ENCODE data around the gene TKFC.

The TKFC gene

GRCh38 chr11:61333550-61334433 is 764 bp downstream of the TKFC start:
- no peak overlapping the region for H2AFZ ChIP-seq (ENCODE audit: low read depth, low read length)
- H2BK12ac ChIP-seq (ENCODE audit: low read length in 2 of 2): no peak overlapping the region
- no peak overlapping the region for H2BK5ac ChIP-seq (ENCODE audit: low read depth, low read length, poor library complexity, severe bottlenecking)
- H3K4me3 ChIP-seq (ENCODE audit: insufficient read depth in 1 of 2, low read depth in 1 of 2, low read length in 2 of 2): peak overlapping the region; percentile 81 to 95
- H3K23ac ChIP-seq (ENCODE audit: low read length in 2 of 2): peak overlapping the region in 1 of 2 experiments; percentile 6
- peak overlapping the region; percentile 88 for H4K8ac ChIP-seq (ENCODE audit: low read length)
- no peak overlapping the region for H2BK15ac ChIP-seq (ENCODE audit: low read depth, poor library complexity, severe bottlenecking)
- WGBS: 38% methylated on average over 19 of the region's 19 CpGs
- H3K18ac ChIP-seq (ENCODE audit: low read depth in 1 of 2, low read length in 2 of 2): peak overlapping the region; percentile 89 to 91
- H3K4me1 ChIP-seq (ENCODE audit: control insufficient read depth, insufficient read depth, low read depth, low read length): peaks cover 18% of the 10 kb centered on the region
- peak overlapping the region; percentile 55 for H3K4me2 ChIP-seq (ENCODE audit: low read length, poor library complexity, severe bottlenecking)
- peak overlapping the region; percentile 0 for H4K91ac ChIP-seq (ENCODE audit: low read length)
- no peak overlapping the region for H2BK120ac ChIP-seq (ENCODE audit: low read depth, low read length)
- H2AK5ac ChIP-seq (ENCODE audit: low read length, severe bottlenecking): peak overlapping the region; percentile 0
- H3K9me3 ChIP-seq (ENCODE audit: control insufficient read depth, low read length): no peaks in the 10 kb centered on the region
- H3K79me1 ChIP-seq (replicated peaks; ENCODE audit: low read length, poor library complexity, severe bottlenecking): peaks cover 2% of the 10 kb centered on the region
- peak overlapping the region; percentile 97 for H3K9ac ChIP-seq (ENCODE audit: low read length)
- peaks cover 13 to 23% of the 10 kb centered on the region in 2 experiments for H3K36me3 ChIP-seq (ENCODE audit: control insufficient read depth in 1 of 2, insufficient read depth in 2 of 2, low read depth in 1 of 2, low read length in 2 of 2)
- H3K14ac ChIP-seq (ENCODE audit: low read length in 2 of 2): peak overlapping the region in 1 of 2 experiments; percentile 95
- H3K27me3 ChIP-seq (ENCODE audit: control insufficient read depth in 1 of 2, insufficient read depth in 1 of 2, low read length in 2 of 2): no peaks in the 10 kb centered on the region
- DNase-seq: no peak
- peak overlapping the region in 1 of 2 experiments; percentile 87 for H3K4ac ChIP-seq (ENCODE audit: low read depth in 1 of 2, low read length in 2 of 2)
- H3K27ac ChIP-seq (ENCODE audit: low read length, poor library complexity, severe bottlenecking): peak overlapping the region; percentile 29

GRCh38 chr11:61334434-61335354 is 1.7 kb downstream of the TKFC start:
- Histone ChIP-seq H2BK15ac (ENCODE audit: low read depth, poor library complexity, severe bottlenecking) (no peak overlapping the region), H4K91ac (ENCODE audit: low read length) (no peak overlapping the region), H3K9me3 (ENCODE audit: control insufficient read depth, low read length) (no peaks in the 10 kb centered on the region), H3K9ac (ENCODE audit: low read length) (peak overlapping the region; percentile 61), H3K4ac (ENCODE audit: low read depth in 1 of 2, low read length in 2 of 2) (peak overlapping the region; percentile 20 to 25), H3K18ac (ENCODE audit: low read depth in 1 of 2, low read length in 2 of 2) (no peak overlapping the region), H3K36me3 (ENCODE audit: control insufficient read depth in 1 of 2, insufficient read depth in 2 of 2, low read depth in 1 of 2, low read length in 2 of 2) (peaks cover 22% of the 10 kb centered on the region in 2 experiments), H3K4me1 (ENCODE audit: control insufficient read depth, insufficient read depth, low read depth, low read length) (peaks cover 18% of the 10 kb centered on the region), H2BK120ac (ENCODE audit: low read depth, low read length) (no peak overlapping the region), H3K14ac (ENCODE audit: low read length in 2 of 2) (no peak overlapping the region), H3K23ac (ENCODE audit: low read length in 2 of 2) (peak overlapping the region in 1 of 2 experiments; percentile 6), H2AFZ (ENCODE audit: low read depth, low read length) (no peak overlapping the region), H2BK5ac (ENCODE audit: low read depth, low read length, poor library complexity, severe bottlenecking) (no peak overlapping the region), H4K8ac (ENCODE audit: low read length) (no peak overlapping the region), H2AK5ac (ENCODE audit: low read length, severe bottlenecking) (no peak overlapping the region), H3K27ac (ENCODE audit: low read length, poor library complexity, severe bottlenecking) (no peak overlapping the region), H3K4me2 (ENCODE audit: low read length, poor library complexity, severe bottlenecking) (no peak overlapping the region), H3K27me3 (ENCODE audit: control insufficient read depth in 1 of 2, insufficient read depth in 1 of 2, low read length in 2 of 2) (no peaks in the 10 kb centered on the region), H3K4me3 (ENCODE audit: insufficient read depth in 1 of 2, low read depth in 1 of 2, low read length in 2 of 2) (no peak overlapping the region), H2BK12ac (ENCODE audit: low read length in 2 of 2) (peak overlapping the region in 1 of 2 experiments; percentile 23), H3K79me1 (replicated peaks; ENCODE audit: low read length, poor library complexity, severe bottlenecking) (peaks cover 2% of the 10 kb centered on the region)
- WGBS: 86% methylated on average over 15 of the region's 16 CpGs
- peak; percentile 45 for DNase-seq

GRCh38 chr11:61335355-61335710 is 2.3 kb downstream of the TKFC start:
- no peak for DNase-seq
- Histone ChIP-seq H2AK5ac (ENCODE audit: low read length, severe bottlenecking) (peak overlapping the region; percentile 18), H4K8ac (ENCODE audit: low read length) (no peak overlapping the region), H3K14ac (ENCODE audit: low read length in 2 of 2) (no peak overlapping the region), H2BK5ac (ENCODE audit: low read depth, low read length, poor library complexity, severe bottlenecking) (no peak overlapping the region), H2BK120ac (ENCODE audit: low read depth, low read length) (no peak overlapping the region), H3K4me3 (ENCODE audit: insufficient read depth in 1 of 2, low read depth in 1 of 2, low read length in 2 of 2) (no peak overlapping the region), H3K4ac (ENCODE audit: low read depth in 1 of 2, low read length in 2 of 2) (peak overlapping the region in 1 of 2 experiments; percentile 25), H3K27me3 (ENCODE audit: control insufficient read depth in 1 of 2, insufficient read depth in 1 of 2, low read length in 2 of 2) (no peaks in the 10 kb centered on the region), H2AFZ (ENCODE audit: low read depth, low read length) (no peak overlapping the region), H3K36me3 (ENCODE audit: control insufficient read depth in 1 of 2, insufficient read depth in 2 of 2, low read depth in 1 of 2, low read length in 2 of 2) (peaks cover 15 to 22% of the 10 kb centered on the region in 2 experiments), H3K4me1 (ENCODE audit: control insufficient read depth, insufficient read depth, low read depth, low read length) (peaks cover 18% of the 10 kb centered on the region), H3K79me1 (replicated peaks; ENCODE audit: low read length, poor library complexity, severe bottlenecking) (peaks cover 2% of the 10 kb centered on the region), H3K23ac (ENCODE audit: low read length in 2 of 2) (no peak overlapping the region), H3K9ac (ENCODE audit: low read length) (peak overlapping the region; percentile 61), H2BK12ac (ENCODE audit: low read length in 2 of 2) (no peak overlapping the region), H3K9me3 (ENCODE audit: control insufficient read depth, low read length) (no peaks in the 10 kb centered on the region), H4K91ac (ENCODE audit: low read length) (no peak overlapping the region), H3K18ac (ENCODE audit: low read depth in 1 of 2, low read length in 2 of 2) (no peak overlapping the region), H2BK15ac (ENCODE audit: low read depth, poor library complexity, severe bottlenecking) (no peak overlapping the region), H3K27ac (ENCODE audit: low read length, poor library complexity, severe bottlenecking) (no peak overlapping the region), H3K4me2 (ENCODE audit: low read length, poor library complexity, severe bottlenecking) (no peak overlapping the region)
- 67% methylated on average over 1 of the region's 1 CpG for WGBS

All from mesenchymal stem cell (in vitro differentiated cells and primary cell).